HG03565 (cell line): ENCODE data around the gene ARID4B.
"Not testable (repeated sequence)": the region's sequence is repeated elsewhere in the genome, so short reads cannot be mapped to it uniquely, and the experiment has no call there.

ENCODE experiments used
- ATAC-seq: cut with Tn5 transposase; IDR thresholded peaks from one replicate; pipeline ENCODE4 v1.9.1; 2021; ENCODE audit warnings: mild to moderate bottlenecking, moderate library complexity; ENCODE audit not compliant: unreplicated experiment

The ARID4B gene

DNA sequence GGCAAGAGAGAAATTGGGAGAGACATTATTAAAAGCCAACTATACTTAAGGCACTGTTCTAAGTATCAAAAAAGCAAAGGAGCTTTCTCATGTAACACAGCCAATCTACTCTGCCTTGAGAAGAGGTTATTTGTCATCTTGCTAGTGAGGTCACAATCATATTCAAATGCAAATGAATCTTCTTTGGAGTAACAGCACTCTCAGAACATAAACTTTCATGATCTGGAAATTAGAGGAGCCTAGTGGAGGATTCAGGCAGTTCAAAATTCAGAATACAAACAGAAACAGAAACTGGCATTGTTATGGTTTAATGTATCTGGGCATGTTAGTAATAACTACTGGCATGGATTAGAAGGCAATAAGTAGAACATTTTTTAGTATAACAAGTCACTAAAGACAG, 57.4 kb downstream of the ARID4B start:
- ATAC-seq, result no peak

DNA sequence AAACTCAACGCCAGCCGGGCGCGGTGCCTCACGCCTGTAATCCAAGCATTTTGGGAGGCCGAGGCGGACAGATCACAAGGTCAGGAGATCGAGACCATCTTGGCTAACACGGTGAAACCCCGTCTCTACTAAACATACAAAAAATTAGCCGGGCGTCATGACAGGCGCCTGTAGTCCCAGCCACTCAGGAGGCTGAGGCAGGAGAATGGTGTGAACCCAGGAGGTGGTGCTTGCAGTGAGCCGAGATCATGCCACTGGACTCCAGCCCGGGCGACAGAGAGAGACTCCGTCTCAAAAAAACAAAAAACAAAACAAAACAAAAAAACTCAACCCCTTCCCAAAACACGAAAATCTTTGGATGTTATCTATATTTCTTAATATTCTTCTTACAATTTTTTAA, 58.0 kb downstream of the ARID4B start:
- not testable (repeated sequence) for ATAC-seq

DNA sequence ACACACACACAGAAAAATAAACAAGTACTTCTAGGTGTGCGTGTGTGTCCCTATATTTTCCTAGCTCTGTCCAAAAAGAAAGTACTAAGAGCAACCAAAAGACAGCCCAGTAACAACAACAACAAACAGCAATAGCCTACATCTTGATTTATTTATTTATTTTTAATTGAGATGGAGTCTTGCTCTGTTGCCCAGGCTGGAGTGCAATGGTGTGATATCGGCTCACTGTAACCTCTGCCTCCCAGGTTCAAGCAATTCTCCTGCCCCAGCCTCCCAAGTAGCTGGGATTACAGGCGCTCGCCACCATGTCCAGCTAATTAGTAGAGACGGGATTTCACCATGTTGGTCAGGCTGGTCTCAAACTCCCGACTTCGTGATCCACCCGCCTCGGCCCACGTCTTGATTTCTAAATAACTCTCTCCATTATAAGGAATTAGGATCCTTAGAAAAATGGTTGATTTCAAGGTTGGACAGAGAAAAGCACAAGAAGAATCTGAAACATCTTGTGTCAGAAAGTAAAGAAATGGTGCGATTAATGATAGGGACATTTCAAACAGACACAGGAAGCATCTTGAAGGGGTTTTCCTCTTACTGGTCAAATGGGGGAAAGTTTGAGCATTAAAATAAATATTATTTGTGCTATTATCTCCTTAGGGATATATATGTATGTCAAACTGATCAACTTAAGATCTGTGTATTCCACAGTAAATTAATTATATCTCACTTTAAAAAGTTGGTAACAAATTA, 59.4 kb downstream of the ARID4B start:
- ATAC-seq, result no peak

DNA sequence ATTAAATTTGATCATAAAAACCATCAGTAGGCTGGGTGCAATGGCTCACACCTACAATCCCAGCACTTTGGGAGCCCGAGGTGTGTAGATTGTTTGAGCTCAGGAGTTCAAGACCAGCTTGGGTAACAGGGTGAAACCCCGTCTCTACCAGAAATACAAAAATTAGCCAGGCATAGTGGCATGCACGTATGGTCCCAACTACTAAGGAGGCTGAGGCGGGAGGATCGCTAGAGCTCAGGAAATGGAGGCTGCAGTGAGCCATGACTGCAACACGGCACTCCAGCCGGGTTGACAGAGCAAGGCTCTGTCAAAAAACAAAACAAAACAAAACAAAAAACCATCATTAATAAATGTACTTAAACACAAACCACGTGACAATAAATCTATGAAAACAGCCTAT, 61.0 kb downstream of the ARID4B start:
- ATAC-seq, result no peak

DNA sequence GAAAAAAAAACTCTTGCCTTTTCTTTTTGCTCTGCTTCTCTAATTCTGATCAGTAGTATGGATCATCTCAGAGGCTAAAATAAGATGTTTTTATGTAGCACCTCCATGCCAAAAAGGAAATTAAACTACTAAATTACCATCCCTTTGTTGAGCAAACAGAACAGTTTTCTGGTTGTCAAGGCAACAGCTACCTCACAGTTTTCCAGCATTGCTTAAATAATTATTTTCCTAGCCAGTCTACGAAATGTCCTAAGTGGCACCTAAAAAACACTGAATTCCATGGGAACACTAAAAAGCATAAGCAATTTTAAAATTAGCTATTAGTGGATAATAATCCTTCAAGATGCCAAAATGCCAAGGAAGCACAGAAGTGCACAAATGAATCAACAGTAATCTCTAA, 61.7 kb downstream of the ARID4B start:
- ATAC-seq, result no peak

DNA sequence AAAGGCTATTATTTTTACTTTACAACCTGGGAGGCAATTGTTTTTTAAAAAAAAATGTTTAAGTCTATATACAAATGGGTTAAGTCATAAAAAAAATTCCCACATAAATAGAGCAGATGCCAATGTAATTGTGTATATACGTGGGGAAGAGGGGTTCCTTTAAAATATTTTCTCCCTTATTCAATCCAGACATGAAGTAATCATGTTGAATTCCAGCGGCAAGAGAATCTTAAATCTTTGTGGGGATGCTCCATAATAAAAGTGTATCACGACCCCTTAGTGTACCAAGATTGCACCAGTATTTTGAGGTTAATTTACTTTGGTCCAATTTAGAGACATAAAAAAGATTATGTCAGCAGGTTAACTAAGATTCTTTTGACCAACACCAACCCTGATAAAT, 62.1 kb downstream of the ARID4B start:
- ATAC-seq, result no peak

DNA sequence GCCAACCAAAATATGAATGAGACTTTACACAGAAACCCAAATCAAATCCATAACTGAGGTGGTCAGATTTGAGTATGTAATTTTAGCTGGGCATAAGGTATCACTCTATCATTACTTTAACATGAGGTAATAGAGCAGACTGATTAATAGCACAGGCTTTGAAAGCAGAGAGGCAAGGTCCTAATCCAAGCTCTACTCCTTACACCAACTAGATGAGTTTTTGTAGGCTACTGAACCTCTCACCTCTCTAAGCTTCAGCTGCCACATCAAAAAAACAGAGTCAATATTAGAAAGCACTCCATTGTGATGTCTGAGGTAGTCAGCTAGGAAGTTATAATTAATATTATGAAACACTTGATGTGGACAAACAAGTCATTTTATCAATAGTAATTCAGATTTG, 63.7 kb downstream of the ARID4B start:
- ATAC-seq, result no peak

DNA sequence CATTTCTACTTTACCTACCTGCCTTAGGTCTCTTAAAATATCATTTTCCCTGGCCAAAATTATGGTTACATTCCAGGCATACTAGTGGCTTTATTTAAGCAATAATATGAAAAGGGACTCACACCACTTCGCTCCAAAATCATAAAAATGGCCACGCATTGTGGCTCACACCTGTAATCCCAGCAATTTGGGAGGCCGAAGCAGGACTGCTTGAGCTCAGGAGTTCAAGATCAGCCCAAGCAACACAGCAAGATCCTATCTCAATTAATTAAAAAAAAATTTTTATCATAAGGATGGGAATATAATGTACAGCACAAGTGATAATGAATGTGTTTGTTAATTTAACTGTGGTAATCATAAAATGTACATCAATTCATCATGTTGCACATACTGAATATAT, 65.4 kb downstream of the ARID4B start:
- ATAC-seq, result no peak

DNA sequence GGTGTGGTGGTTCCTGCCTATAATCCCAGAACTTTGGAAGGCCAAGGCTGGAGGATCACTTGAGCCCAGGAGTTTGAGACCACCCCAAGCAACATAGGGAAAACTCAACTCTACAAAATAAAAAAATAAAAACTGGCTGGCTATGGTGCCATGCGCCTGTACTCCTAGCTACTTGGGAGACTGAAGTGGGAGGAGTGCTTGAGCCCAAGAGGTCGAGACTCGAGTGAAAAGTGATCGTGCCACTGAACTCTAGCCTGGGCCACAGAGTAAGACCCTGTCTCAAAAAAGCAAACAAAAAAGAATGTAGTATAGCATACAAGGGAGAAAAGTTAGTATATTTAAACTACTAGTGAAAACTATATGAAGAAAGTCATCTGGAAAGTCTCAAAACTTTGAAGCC, 66.7 kb downstream of the ARID4B start:
- no peak for ATAC-seq

DNA sequence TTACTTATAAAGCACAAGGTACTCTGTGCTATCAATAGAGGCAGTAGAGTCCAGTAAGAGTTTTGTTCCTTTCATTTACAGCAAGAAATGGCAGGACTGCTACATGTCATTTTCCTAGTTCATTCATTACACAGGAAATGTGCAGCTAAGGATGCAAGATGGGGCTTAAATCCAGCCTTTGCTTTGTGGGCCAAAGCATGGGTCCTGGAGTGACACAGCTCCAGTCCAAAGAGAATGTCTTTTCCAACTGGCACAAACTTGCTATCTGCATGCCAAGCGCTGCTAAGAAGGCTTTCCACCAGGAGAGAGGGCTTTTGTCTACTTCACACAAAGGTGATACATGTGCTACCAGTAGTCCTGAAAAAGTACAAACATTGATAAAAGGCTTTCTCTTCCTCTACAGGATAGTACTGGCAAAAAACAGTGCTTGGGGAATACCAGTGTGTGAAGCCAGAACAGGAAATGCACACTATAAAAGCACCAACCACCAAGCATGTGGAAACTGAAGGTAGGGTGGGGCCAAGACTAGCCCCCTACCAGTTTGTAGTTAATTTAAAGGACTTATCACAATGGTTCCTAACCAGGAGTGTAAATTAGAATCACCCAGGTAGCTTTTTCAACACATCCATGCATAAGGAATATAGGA, 68.7 kb downstream of the ARID4B start:
- ATAC-seq, result no peak

DNA sequence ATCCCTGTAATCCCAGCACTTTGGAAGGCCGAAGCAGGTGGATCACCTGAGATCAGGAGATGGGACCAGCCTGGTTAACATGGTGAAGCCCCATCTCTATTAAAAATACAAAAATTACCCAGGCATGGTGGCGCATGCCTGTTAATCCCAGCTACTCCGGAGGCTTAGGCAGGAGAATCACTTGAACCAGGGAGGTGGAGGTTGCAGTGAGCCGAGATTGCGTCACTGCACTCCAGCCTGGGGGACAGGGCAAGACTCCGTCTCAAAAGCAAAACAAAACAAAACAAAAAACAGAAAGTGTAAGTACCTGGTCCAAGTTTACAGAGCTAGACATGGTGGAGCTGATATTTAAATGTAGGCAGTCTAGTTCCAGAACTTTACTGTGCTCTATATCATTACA, 69.9 kb downstream of the ARID4B start:
- not testable (repeated sequence) for ATAC-seq

DNA sequence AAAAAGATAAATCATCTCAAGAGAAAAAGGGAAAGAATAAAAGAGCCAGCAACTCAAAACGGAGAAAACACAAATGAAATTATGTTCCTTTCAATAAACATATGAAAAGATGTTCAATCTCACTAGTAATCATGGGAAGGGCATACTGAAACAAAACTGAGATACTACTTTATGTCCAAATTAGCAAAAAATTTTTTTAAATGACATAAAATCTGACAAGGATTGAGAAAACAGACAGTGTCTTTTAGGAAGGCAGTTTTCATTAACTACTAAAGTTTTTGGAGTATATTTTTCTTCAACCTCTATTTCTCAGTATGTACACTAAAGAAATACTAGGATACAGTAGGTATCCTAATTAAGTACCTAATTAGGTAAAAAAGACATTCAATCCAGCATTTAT, 73.3 kb downstream of the ARID4B start:
- ATAC-seq, result no peak

DNA sequence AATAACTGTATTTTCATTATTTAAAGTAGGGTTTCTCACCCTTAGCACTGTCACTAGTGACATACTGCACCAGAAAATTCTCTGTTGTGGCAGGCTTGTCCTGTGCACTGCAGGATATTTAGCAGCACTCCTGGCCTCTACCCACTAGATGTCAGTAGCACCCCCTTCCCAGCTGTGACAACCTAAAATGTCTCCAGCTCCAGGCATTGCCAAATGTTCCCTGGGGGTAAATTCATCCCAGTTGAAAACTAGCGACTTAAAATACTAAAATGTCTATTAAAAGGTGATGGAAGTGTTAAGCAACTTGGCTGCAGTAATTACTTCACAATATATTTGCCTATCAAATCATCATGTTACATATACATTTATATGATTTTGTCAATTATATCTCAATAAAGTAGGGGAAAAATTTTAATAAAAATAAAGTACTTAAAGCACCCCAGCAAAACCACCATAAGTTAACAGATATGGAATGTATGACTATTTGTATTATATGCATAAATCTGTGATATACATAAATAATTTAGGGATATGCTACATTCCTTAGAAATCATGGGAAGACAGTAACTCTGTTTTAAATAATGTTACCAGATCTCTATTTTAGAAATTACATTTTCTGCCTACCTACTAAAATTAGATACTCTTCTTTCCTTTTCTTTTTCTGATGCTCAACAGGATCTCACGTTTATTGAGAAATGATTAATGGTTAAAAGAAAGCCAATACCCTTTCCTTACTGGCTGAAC, 74.6 kb downstream of the ARID4B start:
- ATAC-seq, result peak; percentile 85

DNA sequence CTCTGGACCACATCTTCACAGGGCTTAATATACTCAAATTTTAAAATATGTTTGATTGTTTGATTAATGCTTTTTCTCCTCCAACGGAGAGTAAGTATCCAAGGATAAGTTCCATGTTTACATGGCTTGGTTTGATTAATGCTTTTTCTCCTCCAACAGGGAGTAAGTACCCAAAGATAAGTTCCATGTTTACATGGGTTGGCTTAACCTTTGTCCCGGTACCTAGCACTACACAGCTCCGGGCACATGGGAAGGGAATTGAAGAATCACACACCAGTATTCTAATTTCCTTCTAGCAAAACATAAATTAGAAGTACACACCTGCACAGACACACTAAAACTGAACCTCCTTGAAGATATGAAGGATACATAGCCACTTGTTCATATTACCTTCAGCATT, 77.5 kb downstream of the ARID4B start:
- no peak for ATAC-seq

DNA sequence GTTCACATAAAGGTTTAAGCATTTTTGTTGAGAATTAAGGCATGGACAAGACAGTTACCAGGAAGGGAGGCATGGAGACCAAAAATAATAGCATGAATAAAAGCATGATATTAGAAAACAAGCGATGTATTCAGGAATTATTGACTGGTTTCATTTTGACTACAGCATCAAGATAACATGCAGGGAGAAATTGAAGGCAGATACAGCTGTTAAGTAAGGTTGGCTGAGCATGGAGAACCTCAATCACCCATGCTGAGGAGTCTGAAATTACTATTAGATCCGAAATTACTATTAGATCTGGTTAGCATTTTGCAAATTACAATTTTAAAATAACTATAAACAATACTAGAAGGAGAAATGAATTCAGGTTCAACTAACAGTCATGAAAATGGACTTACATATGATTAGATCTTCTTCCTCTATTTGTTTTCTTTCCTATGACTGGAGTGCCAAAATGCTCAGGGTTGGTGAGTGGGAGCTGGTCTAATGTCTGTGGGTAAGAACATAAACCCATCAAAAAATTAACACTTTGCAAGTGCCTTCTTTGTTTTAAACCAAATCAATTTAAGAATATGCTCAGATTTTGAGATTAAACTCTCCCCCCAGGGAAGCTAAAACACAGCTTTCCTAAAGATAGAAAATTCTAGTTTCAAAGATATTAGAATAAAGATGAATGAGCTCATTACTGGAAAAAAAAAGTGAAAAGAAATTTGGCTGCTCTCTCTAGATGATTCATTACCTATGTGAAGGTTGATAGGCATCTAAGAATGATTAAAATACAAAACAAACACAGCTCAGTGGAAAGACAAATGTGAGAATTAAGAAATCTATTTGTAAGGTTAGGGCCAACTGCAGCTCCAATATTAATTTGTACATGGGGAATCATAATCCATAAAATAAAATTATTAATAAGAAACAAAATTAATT, 81.7 kb downstream of the ARID4B start:
- no peak for ATAC-seq

DNA sequence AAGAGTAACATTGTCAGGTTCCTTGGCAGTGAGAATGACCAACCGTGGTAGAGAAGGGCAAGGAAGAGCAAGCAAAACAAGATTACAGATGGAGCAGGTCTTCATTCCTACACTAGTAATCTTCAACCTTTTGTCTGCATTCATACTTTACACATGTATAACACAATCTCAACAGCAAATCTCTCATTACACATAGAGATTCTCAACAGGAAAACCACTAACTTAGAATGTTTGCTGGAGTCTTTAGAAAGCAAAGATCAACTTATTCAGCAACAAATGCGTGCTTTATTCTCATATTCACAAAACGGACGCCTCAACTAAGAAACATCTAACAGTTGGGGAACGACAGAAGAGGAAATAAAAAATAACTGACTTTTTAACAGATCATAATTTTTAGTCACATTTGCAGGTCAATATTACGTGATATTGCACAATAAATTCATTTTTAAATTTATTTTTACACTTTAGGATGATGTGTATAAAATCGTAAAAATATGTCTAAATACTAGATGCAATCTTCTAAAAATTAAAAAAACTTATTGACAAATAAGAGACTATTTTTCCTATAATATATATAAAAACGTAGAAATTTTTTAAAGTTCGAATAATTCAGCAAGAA, 82.9 kb downstream of the ARID4B start:
- no peak for ATAC-seq

DNA sequence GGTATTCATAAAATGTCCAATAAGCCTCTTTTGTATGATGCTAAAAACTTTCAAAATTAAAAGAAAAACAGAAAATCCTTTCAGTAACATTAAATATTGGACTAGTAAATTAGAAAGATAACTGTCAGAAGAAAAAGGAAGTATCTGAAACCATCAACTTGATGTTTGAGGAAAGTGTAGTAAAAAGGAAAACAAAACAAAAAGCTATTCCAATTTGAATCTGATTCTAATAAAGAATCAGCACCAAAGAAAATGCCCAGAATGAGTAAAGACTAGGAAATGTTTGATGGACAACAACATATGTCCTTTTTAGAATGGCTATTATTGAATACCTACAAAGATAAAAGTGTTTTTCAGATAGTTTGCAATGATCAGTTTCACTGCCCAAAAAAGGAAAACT, 87.0 kb downstream of the ARID4B start:
- no peak for ATAC-seq

DNA sequence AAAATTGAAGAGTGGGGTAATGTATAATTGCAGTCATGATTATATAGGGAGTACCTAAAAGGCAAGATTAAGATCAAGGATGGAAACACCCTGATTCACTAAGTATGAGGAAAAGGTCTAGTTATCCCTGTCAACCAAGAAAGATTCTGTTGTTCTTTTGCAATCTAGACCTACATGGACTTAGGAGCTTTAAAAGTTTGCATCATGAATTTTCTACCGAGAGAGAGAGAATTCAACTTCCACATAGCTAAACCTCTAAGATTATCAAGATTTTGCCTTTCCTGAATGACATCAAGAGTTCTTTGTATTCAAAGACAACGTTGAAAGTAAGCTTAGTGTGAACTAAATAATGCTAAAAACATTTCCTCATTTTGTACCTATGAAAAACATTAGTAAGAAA, 88.1 kb downstream of the ARID4B start:
- no peak for ATAC-seq

DNA sequence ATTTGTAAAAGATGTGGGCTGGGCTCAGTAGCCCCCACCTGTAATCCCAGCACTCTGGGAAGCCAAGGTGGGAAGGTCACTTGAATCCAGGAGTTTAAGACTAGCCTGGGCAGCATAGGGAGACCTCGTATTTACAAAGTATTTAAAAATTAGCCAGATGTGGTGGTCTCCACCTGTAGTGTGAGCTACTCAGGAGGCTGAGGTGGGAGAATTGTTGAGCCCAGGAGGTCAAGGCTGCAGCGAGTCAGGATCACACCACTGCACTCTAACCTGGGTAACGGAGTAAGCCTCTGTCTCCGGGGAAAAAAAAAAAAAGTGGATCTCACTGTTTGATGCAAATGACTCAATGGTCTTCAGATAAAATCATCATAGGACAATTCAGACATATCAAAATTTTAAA, 89.4 kb downstream of the ARID4B start:
- no peak for ATAC-seq

DNA sequence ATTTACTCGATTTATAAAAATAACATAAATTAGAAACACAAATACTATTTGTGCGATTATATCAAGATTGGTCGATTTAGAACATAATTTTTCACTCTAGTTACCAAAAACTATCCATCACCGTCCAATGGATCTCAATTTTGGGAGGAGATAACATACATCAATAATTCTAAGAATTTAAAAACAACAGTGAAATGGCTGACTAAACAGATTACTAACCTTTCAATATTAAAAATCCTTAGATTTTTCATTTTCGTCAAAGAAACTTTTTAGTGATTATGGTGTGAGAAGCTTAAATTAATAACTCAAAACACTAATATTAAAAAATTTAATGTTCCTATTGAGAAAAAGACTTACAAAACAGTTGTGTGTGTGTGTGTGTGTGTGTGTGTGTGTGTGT, 91.9 kb downstream of the ARID4B start:
- ATAC-seq, result no peak

DNA sequence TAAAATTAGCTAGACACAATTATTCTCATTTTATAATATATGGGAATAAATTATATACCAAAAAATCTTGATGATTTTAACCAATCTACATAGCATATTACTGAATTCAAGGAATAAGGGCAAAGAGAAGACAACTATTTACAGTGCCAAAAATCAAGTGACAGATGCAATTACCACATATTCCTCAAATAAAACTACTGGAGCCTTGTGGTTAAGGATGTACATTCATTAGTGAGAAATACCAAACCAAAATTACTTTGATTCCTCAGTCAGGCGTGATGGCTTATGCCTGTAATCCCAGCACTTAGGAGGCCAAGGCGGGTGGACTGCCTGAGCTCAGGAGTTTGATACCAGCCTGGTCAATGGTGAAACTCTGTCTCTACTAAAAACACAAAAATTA, 98.1 kb downstream of the ARID4B start:
- no peak for ATAC-seq
